Caco-2 (cell line): ENCODE data around the gene LPCAT1. TPM values are rescaled to one million over a fixed set of nuclear protein-coding genes. Genes with fewer than 3 reads are reported as not detected.
"Not testable (repeated sequence)": the region's sequence is repeated elsewhere in the genome, so short reads cannot be mapped to it uniquely, and the experiment has no call there.

ENCODE experiments used
- BruUV-seq: library from RNA; stranded (reverse); fragments of 400-500 nt; replicated peaks from 2 replicates; lab custom pipeline; 2021; lab: Mats Ljungman, UMichigan
- CTCF ChIA-PET: fragments of 300-600 bp; sonication (Branson Sonifier 250); formaldehyde crosslinking; loops from one replicate; lab custom pipeline; 2022; ENCODE audit warnings: antibody characterized with exemption; lab: Charles Lee
- POLR2A ChIA-PET: fragments of 300-600 bp; sonication (Branson Sonifier 250); formaldehyde crosslinking; loops from one replicate; lab custom pipeline; 2022; ENCODE audit warnings: antibody characterized with exemption; lab: Charles Lee
- DNase-seq, 2 experiments: peaks; one replicate each; pipeline versions ENCODE4 v3.0.0 to v3.0.0-alpha.2; 2020 to 2022
- H3K27me3 ChIP-seq: replicated peaks from 2 replicates; pipeline ENCODE4 v1.6.0; 2011; ENCODE audit warnings: low read length; ENCODE audit not compliant: control insufficient read depth, insufficient read depth
- H3K36me3 ChIP-seq: 2 replicates; pipeline ENCODE4 v1.5.1; 2011; ENCODE audit warnings: low read length; ENCODE audit not compliant: control insufficient read depth, insufficient read depth
- H3K4me1 ChIP-seq: fragments of 250-450 bp; sonication (Bioruptor Pico); 2 replicates; pipeline ENCODE4 v1.5.1; 2020; ENCODE audit warnings: mild to moderate bottlenecking
- H3K4me3 ChIP-seq: 2 replicates; pipeline ENCODE4 v1.5.1; 2011; ENCODE audit warnings: low read depth, mild to moderate bottlenecking, control low read depth, low read length
- H3K9me3 ChIP-seq: fragments of 250-450 bp; sonication (Bioruptor Pico); 2 replicates; pipeline ENCODE4 v1.5.1; 2020; ENCODE audit warnings: mild to moderate bottlenecking, moderate library complexity
- H3K27ac Mint-ChIP-seq: one replicate; pipeline ENCODE4 v1.8.0; 2022; ENCODE audit warnings: mixed read lengths; ENCODE audit not compliant: unreplicated experiment
- H3K27me3 Mint-ChIP-seq: one replicate; pipeline ENCODE4 v1.8.0; 2022; ENCODE audit warnings: mixed read lengths; ENCODE audit not compliant: insufficient read depth, unreplicated experiment
- H3K36me3 Mint-ChIP-seq: one replicate; pipeline ENCODE4 v1.8.0; 2022; ENCODE audit warnings: mild to moderate bottlenecking, mixed read lengths; ENCODE audit not compliant: insufficient read depth, unreplicated experiment
- H3K4me1 Mint-ChIP-seq: one replicate; pipeline ENCODE4 v1.8.0; 2022; ENCODE audit warnings: low read depth, mixed read lengths; ENCODE audit not compliant: unreplicated experiment
- H3K4me3 Mint-ChIP-seq: one replicate; pipeline ENCODE4 v1.8.0; 2022; ENCODE audit warnings: mild to moderate bottlenecking, moderate library complexity, mixed read lengths; ENCODE audit not compliant: unreplicated experiment
- H3K9me3 Mint-ChIP-seq: one replicate; pipeline ENCODE4 v1.8.0; 2022; ENCODE audit warnings: mixed read lengths; ENCODE audit not compliant: unreplicated experiment
- intact Hi-C: fragments of 100-400 bp; cut with micrococcal nuclease; formaldehyde crosslinking; loops from one replicate; pipeline ENCODE4 v1.10.0; 2022; ENCODE audit not compliant: unreplicated experiment
- total RNA-seq: library from RNA; stranded (reverse); gene quantifications from 2 replicates; pipeline ENCODE4 v1.2.3, GENCODE V29; 2022
- TF ChIP-seq, protein P1 (sequence below), 2 experiments: fragments of 200-600 bp in 1 of 2; IDR thresholded peaks; 1 replicate in 1 of 2; 2 replicates in 1 of 2; pipeline versions ENCODE4 v1.5.1 to v1.8.0; 2011 to 2022; ENCODE audit warnings: antibody characterized with exemption in 1 of 2, control low read depth in 1 of 2, inconsistent platforms in 1 of 2, low read depth in 1 of 2, low read length in 1 of 2, mild to moderate bottlenecking in 1 of 2, moderate library complexity in 1 of 2; ENCODE audit not compliant: insufficient read depth in 1 of 2, severe bottlenecking in 1 of 2, unreplicated experiment in 1 of 2

LPCAT1 gene
- total RNA-seq, 1 experiment from 2014 or later = 52.8 TPM

DNA sequence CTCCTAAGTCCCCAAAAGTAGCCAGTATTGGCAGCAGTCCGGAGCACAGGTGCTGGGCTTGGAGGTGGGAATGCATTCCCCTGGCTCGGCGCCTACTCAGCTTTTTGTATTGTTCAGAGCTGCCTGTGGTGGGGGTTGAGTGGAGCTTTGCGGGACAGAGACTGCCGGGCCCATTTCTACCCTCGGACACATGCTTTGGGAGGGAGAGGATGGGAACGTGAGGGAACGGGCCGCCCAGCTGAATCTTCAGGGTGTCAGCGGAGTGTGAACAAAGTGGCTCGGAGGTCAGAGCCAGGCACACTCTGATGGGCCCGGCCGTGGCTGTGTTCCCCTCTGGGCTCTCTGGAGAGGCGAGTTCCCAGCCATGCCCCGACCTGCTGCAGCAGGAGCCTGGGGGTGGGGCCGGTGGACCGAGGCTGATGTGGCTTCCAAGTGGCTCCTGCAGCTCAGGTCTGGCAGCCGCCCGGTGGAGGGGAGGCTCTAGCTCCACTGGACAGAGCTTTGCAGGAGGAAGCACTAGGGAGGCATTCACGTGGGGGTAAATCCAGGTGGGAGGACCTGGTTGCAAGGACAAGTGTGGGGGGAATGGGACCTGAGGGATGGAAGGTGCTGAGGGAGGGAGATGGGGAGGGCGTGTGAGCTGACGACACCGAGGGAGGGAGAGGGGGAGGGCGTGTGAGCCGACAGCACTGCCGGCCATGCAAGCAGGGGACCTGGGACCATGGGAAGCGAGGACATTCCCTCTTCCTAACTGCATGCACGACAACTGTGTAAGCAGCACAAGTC, 47.4 kb downstream of the LPCAT1 start:
- no peaks in the 10 kb centered on the region for H3K9me3 Mint-ChIP-seq
- POLR2A ChIA-PET = no interaction called here
- H3K9me3 ChIP-seq = no peaks in the 10 kb centered on the region
- intact Hi-C loops = no loop called here
- no peaks in the 10 kb centered on the region for H3K27me3 Mint-ChIP-seq
- DNase-seq = no peak
- no peak overlapping the region for H3K4me3 Mint-ChIP-seq
- peaks cover 33% of the 10 kb centered on the region for H3K36me3 Mint-ChIP-seq
- no peaks in the 10 kb centered on the region for H3K27me3 ChIP-seq
- H3K4me3 ChIP-seq = no peak overlapping the region
- H3K36me3 ChIP-seq = peaks cover 1% of the 10 kb centered on the region; the same call in 1 of the 2 replicates
- H3K4me1 Mint-ChIP-seq = no peaks in the 10 kb centered on the region
- BruUV-seq = no TSS peak
- H3K4me1 ChIP-seq = no peaks in the 10 kb centered on the region
- H3K27ac Mint-ChIP-seq = no peak overlapping the region
- TF ChIP-seq, protein P1, sequence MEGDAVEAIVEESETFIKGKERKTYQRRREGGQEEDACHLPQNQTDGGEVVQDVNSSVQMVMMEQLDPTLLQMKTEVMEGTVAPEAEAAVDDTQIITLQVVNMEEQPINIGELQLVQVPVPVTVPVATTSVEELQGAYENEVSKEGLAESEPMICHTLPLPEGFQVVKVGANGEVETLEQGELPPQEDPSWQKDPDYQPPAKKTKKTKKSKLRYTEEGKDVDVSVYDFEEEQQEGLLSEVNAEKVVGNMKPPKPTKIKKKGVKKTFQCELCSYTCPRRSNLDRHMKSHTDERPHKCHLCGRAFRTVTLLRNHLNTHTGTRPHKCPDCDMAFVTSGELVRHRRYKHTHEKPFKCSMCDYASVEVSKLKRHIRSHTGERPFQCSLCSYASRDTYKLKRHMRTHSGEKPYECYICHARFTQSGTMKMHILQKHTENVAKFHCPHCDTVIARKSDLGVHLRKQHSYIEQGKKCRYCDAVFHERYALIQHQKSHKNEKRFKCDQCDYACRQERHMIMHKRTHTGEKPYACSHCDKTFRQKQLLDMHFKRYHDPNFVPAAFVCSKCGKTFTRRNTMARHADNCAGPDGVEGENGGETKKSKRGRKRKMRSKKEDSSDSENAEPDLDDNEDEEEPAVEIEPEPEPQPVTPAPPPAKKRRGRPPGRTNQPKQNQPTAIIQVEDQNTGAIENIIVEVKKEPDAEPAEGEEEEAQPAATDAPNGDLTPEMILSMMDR (IDR thresholded peaks at IDR 0.05; ENCODE audit: insufficient read depth in 1 of 2, low read depth in 1 of 2, low read length in 1 of 2, severe bottlenecking in 1 of 2, unreplicated experiment in 1 of 2) = no peak
- CTCF ChIA-PET = no interaction called here

DNA sequence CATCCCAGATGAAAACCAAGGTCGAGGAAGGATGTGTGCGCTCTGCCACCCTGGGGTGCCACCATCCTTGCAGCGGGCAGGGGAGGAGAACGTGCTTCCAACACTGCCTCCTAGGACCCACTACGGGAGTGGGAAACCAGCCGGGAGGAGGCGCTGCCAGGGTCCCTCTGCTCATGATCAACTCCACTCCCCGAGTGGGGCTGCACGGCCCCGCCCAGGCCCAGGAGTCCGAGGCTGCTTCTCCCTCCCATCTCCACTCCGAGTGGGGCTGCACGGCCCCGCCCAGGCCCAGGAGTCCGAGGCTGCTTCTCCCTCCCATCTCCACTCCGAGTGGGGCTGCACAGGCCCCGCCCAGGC, 48.2 kb downstream of the LPCAT1 start:
- H3K27ac Mint-ChIP-seq, H3K4me1 ChIP-seq, H3K4me3 ChIP-seq, H3K36me3 ChIP-seq, intact Hi-C loops, H3K9me3 ChIP-seq, DNase-seq, H3K27me3 ChIP-seq, CTCF ChIA-PET, H3K4me1 Mint-ChIP-seq, POLR2A ChIA-PET, BruUV-seq, H3K27me3 Mint-ChIP-seq, H3K9me3 Mint-ChIP-seq, H3K4me3 Mint-ChIP-seq: not testable (repeated sequence)
- H3K36me3 Mint-ChIP-seq = peaks cover 32% of the 10 kb centered on the region

DNA sequence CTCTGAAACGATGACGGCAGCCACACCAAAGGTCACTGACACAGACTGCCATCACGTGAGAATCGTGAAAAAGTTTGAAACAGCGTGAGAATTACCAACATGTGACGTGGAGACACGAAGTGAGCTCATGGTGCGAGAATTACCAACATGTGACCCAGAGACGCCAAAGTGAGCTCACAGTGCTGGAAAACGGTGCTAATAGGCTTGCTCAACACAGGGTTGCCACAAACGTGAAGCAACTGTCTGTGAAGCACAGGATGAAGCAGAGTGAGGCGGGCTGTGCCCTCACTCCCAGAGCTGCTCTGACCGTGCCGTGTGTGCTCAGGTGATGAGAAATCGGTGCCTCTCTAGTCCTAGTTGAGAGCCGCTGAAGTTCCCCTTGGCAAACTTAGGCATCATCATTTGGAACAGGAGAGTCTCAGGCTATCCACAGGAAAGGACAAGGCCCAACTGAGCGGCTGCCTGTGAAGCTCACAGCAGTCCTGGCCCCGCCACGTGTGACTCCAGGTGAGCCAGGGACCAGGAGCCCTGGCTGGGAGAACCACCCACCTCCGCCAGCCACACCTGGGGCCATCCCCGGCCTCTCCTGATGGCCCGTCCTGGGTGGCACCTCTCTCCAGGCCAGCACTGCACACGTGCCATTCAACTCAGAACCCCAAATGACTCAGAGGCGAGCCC, 48.8 kb downstream of the LPCAT1 start:
- Mint-ChIP-seq H3K4me3 (no peak overlapping the region), H3K27ac (no peak overlapping the region), H3K4me1 (no peaks in the 10 kb centered on the region), H3K9me3 (no peaks in the 10 kb centered on the region), H3K36me3 (peaks cover 26% of the 10 kb centered on the region), H3K27me3 (no peaks in the 10 kb centered on the region)
- DNase-seq = no peak
- H3K4me3 ChIP-seq = no peak overlapping the region
- intact Hi-C loops = no loop called here
- TF ChIP-seq, protein P1 (IDR thresholded peaks at IDR 0.05; ENCODE audit: insufficient read depth in 1 of 2, low read depth in 1 of 2, low read length in 1 of 2, severe bottlenecking in 1 of 2, unreplicated experiment in 1 of 2) = no peak
- no peaks in the 10 kb centered on the region for H3K27me3 ChIP-seq
- H3K9me3 ChIP-seq = no peaks in the 10 kb centered on the region
- CTCF ChIA-PET = no interaction called here
- H3K36me3 ChIP-seq = peaks cover 2% of the 10 kb centered on the region; the same call in 1 of the 2 replicates
- no peaks in the 10 kb centered on the region for H3K4me1 ChIP-seq
- POLR2A ChIA-PET = no interaction called here
- BruUV-seq = no TSS peak
